Fibroblast of pulmonary artery (primary cell): ENCODE data around the gene CAD.

Experiments used
- DNase-seq: peaks from one replicate; pipeline ENCODE4 v3.0.0-alpha.2; 2010; ENCODE audit warnings: low read depth
- H3K4me3 ChIP-seq: replicated peaks from 2 replicates; pipeline ENCODE4 v1.5.1; 2011; ENCODE audit warnings: low read depth, mild to moderate bottlenecking, control low read depth, low read length, moderate library complexity
- CTCF ChIP-seq: IDR thresholded peaks from 2 replicates; pipeline ENCODE4 v1.5.1; 2011; ENCODE audit warnings: mild to moderate bottlenecking, control low read depth, low read length, inconsistent platforms; ENCODE audit errors: missing control alignments

CAD gene

GRCh38 chr2:27216416-27217137, 592 bp upstream of the CAD start:
- no peak for TF ChIP-seq CTCF
- no peak for DNase-seq

GRCh38 chr2:27218614-27219013, 1.4 kb downstream of the CAD start:
- DNase-seq = no peak
- no peak overlapping the region for H3K4me3 ChIP-seq
- TF ChIP-seq CTCF = no peak

More at GRCh38 chr2:27216416-27217137, 592 bp upstream of the CAD start:
- H3K4me3 ChIP-seq = peak overlapping the region; percentile 81

GRCh38 chr2:27219091-27219490, 1.9 kb downstream of the CAD start:
- no peak for DNase-seq
- H3K4me3 ChIP-seq = no peak overlapping the region
- TF ChIP-seq CTCF = no peak

- H3K4me3 ChIP-seq = no peak overlapping the region
- DNase-seq = no peak
- TF ChIP-seq CTCF = no peak
Observed at GRCh38 chr2:27220091-27220490, 2.9 kb downstream of the CAD start.

GRCh38 chr2:27221166-27221565, 4.0 kb downstream of the CAD start:
- no peak overlapping the region for H3K4me3 ChIP-seq
- TF ChIP-seq CTCF = no peak
- DNase-seq = no peak

GRCh38 chr2:27222407-27222806, 5.2 kb downstream of the CAD start:
- no peak for DNase-seq
- TF ChIP-seq CTCF = no peak
- no peak overlapping the region for H3K4me3 ChIP-seq

GRCh38 chr2:27223416-27223815, 6.2 kb downstream of the CAD start:
- no peak for TF ChIP-seq CTCF
- DNase-seq = no peak
- no peak overlapping the region for H3K4me3 ChIP-seq
